Measurements from ENCODE around the gene AAMDC. TPM values are rescaled to one million over a fixed set of nuclear protein-coding genes. Genes with fewer than 3 reads are reported as not detected.
"Not testable (repeated sequence)": the region's sequence is repeated elsewhere in the genome, so short reads cannot be mapped to it uniquely, and the experiment has no call there.

The AAMDC gene
- total RNA-seq, 1 experiment from 2014 or later = 29.7 TPM

DNA sequence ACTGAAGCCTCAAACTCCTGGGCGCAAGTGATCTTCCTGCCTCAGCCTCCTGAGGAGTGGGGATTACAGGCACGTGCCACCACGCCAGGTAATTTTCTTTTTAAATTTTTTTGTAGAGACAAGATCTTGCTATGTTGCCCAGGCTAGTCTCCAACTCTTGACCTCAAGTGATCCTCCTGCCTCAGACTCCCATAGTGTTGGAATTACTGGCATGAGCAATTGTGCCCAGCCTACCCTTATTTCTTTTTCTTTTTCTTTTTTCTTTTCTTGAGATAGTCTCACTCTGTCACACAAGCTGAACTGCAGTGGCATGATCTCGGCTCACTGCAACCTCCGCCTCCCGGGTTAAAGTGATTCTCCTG lies 63.9 kb downstream of the AAMDC start:
- no peak for DNase-seq (ENCODE audit: low read depth)

DNA sequence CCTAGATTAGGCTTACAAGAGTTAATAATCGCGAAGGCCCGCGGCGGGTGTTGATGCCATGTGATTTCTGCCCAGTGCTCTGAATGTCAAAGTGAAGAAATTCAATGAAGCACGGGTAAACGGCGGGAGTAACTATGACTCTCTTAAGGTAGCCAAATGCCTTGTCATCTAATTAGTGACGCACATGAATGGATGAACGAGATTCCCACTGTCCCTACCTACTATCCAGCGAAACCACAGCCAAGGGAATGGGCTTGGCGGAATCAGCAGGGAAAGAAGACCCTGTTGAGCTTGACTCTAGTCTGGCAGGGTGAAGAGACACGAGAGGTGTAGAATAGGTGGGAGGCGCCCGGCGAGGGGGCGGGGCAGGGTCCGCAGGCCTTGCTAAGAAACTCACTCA lies 65.5 kb downstream of the AAMDC start:
- no peak for DNase-seq (ENCODE audit: low read depth)

DNA sequence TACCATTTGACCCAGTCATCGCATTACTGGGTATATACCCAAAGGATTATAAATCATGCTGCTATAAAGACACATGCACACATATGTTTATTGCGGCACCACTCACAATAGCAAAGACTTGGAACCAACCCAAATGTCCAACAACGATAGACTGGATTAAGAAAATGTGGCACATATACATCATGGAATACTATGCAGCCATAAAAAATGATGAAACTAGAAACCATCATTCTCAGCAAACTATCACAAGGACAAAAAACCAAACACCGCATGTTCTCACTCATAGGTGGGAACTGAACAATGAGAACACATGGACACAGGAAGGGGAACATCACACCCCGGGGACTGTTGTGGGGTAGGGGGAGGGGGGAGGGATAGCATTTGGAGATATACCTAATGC lies 68.1 kb downstream of the AAMDC start:
- DNase-seq (ENCODE audit: low read depth) = not testable (repeated sequence)

DNA sequence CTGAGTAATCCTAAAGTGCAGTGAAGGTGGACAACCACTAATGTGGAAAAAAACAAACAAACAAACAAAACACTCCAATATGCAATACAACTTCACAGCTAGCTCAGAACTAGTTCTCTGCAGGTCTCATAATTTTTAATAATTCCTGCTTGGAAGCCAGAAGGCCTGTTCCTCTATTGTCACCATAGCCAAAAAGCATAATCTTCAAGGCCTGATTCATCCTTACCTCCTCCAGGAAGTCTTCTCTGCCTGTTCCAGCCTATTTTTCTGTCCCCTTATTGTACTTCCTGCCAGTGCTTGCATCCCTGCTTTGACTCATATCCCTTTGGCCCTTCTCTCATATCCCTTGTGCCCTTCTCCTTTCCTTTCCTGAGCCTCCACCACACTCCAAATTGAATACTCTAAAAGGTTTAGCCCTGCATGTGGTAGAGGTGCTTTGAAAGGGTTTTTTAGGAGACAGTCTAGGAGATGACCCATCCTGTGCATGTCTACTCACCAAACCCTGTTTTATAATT lies 69.2 kb downstream of the AAMDC start:
- DNase-seq (ENCODE audit: low read depth) = not testable (repeated sequence)

DNA sequence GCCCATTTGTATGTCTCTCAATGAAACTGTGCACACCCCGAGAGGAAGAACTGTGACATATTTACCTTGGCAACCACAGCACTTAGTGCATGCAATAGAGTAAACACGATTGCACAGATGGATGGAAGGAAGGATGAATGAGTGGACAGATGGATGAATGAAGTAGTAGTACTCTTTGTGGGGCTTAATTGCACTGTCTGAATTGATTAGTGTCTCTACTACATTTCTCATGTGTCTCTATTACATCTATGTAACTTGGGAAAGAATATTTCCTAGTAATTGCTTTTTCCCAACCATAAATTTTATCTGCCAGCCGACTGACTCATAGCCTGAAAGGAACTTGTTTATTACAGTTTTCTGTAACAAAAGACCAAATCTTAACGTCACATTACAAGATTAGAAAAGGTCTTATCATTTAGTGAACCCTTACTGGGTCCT lies 69.7 kb downstream of the AAMDC start:
- not testable (repeated sequence) for DNase-seq (ENCODE audit: low read depth)

DNA sequence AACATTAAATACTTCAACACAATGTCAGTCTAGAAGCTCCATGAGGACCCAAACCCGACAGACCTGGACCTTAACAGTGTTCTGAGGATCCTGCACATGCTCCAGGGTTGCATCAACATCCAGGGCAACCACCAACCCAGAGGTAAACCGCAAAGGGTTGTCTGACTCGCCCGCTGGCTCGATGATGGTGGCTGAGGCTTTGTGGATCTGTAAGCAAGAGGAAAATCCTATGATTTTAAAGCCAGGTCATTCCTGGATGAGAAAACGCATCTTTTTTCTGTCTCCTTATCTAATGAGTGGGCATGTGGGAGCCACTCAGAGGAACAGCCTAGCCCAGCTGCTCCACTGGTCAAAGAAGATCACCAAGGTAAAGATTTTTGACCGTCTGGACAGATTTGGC lies 70.3 kb downstream of the AAMDC start:
- DNase-seq (ENCODE audit: low read depth) = not testable (repeated sequence)

DNA sequence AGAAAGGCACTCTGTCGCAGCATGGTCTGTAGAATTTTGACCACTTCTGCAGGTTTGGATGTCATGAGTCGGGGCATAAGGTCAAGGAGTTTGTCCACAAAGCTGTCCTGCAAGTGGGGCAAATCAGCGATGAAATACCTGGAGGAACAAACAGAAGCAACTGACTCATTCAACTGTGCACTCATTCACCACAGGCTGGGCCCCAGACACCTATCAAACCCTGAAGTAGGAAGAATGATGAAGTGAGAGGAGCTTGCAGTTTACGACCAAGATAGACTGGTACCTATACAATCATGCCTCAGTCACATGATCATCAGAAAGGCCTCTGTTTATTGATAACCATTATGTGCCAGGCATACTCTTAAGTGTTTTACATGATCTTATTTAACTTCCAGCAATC lies 70.8 kb downstream of the AAMDC start:
- not testable (repeated sequence) for DNase-seq (ENCODE audit: low read depth)

DNA sequence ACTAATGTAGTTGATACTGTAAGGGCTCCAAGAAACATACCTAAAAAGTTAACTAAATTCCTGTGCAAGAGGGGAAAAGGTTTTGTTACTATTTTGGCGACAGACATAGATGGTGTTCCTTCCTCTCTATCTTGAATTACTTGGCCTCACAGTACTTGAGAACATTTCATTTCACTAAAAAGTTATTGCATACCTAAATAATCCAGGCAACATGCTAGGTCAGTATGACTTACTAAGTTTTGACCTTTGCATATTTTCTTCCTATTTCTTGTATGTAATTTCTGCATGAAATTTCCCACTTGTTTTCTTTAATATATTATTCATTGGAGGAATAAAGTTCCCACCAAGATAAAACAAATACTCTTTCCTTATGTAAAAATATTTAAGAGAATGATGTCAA lies 74.0 kb downstream of the AAMDC start:
- DNase-seq (ENCODE audit: low read depth) = not testable (repeated sequence)

DNA sequence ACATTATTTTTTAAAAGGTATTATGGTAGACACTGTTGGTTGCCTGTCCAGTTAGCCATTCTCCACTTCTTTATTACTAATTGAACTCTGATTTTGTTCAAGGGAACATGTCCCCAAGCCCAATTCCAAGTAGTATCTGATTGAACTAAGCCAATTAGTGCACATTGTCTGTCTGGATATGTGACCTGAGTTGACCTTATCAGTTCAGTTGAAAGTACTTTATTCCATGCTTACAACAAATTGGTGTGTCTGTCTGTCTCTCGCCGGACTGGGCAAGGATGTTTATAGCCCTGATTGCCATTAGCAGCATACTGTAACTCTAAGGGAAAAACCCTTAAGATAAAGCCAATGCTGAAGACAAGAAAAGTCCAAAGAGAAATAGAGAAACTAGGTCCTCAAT lies 87.9 kb downstream of the AAMDC start:
- DNase-seq (ENCODE audit: low read depth) = no peak

DNA sequence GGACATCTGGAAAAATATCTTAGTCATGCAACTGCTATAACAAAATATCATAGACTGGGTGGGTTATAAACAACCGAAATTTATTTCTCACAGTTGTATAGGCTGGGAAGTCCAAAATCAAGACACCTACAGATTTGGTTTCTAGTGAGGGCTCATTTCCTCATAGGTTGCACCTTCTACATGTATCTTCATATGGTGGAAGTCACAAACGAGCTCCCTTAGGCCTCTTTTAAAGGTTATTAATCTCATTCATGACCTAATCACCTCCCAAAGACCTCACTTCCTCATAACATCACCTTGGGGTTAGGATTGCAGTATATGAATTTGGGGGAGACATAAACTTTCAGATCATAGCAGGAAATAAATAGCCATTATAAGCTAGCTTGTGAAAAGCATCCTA lies 88.3 kb downstream of the AAMDC start:
- no peak for DNase-seq (ENCODE audit: low read depth)

DNA sequence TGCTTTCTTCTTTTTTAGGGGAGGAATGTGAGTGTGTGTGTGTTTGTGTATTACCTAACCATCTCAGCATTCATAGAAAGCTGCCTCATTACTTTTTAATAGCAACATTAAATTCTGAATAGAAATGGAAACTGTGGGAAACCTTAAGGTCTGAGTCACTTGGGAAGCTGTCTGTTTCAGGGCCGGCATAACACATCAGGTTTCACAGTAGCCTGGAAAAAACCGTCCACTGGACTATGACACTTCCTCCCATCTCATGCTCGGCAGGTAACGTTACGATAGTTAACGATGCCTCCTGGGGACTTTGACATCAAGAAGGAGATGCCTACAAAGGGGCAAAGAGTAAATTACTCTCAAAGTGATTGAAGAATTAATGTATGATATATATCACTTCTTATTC lies 89.9 kb downstream of the AAMDC start:
- peak; percentile 34 for DNase-seq (ENCODE audit: low read depth)

DNA sequence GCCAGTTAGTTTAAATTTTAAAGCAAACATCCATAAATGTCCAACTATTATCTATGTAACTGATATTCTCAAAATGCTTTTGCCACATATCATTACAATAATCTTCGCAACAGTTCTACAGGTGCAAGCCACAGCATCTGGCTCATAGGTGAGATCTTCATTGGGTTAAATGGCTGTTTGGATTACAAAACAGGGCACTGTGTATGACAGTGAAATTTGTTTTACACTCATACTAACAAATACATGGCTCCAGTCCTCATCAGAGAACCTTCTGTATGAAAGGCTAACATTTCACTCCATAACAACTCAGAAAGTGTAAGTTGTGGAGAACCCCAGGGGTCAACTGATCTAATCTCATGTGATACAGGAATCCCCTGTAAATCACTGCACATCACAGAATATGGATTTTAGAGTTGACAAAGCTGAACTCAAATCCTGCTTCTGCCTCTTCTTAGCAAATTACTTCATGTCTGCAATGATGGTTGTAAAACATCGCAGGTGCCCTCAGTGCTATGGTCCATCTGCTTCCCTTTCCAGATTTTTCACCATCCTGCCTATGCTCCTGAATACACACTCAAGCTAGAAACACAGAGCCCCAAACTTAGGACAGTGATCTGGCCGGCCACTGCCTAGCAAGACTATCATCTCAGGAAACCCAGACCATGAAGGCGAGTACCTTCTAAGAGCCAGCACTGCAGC lies 92.8 kb downstream of the AAMDC start:
- DNase-seq (ENCODE audit: low read depth) = not testable (repeated sequence)

DNA sequence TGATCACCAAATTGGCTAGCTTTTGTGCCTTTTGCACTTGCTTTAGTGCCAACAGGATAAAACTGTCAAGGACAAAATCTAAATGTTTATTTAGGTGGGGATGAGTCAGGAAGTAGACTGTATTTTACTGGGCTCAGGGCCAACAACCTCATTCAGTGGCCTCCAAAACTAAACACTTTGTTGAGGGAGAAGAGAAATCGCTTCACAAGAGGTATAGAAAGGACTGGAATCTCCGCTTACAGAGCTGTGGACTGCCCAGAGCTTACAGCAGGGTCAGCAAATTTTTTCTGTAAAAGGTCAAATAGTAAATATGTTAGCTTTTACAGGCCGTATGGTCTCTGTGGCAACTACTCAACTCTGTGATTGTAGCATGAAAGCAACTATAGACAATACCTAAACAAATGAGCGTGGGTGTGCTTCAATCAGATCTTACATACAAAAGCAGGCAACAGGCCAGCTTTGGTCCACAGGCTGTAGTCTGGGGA lies 93.4 kb downstream of the AAMDC start:
- peak; percentile 75 for DNase-seq (ENCODE audit: low read depth)

DNA sequence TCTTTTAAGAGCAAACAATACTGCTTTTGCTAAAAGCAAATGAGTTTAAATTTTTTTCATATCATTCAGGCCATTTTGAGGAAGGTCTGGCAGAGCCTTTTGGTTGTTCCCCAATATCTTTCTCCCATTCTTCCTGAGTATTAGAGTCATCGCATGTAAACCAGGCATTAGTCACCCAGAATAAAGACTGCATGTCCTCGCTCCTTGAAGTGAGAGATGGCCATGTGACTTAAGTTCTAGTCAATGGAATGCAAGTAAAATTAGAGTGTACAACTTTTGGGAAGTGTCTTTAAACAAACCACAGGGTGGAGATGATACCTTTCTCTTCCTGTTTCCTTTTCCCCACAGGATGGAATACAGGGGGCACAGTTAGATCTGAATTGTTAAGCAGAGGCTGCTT lies 96.8 kb downstream of the AAMDC start:
- DNase-seq (ENCODE audit: low read depth) = peak; percentile 23

Other genes starting within 250 kb of the AAMDC start
- 3.5 and 3.7 TPM in 2 replicates for gene AQP11, start 231.2 kb upstream of the AAMDC start, total RNA-seq (2014; rRNA removed)
- 131 and 168 TPM in 2 replicates for gene CLNS1A, start 183.3 kb upstream of the AAMDC start, total RNA-seq (2014; rRNA removed)
- 19.5 and 48.9 TPM in 2 replicates for gene RSF1, start 422 bp upstream of the AAMDC start, total RNA-seq (2014; rRNA removed)
- gene INTS4, start 173.5 kb downstream of the AAMDC start, total RNA-seq (2014; rRNA removed) = 28.0 and 38.7 TPM in 2 replicates
- 1.2 and 1.9 TPM in 2 replicates for gene KCTD14, start 202.1 kb downstream of the AAMDC start, total RNA-seq (2014; rRNA removed)
- gene THRSP, start 242.7 kb downstream of the AAMDC start, total RNA-seq (2014; rRNA removed) = not detected in 2 replicates